ENCODE measurements around the gene PAPPA. TPM values are rescaled to one million over a fixed set of nuclear protein-coding genes. Genes with fewer than 3 reads are reported as not detected.

Gene PAPPA
- polyA plus RNA-seq, 1 experiment, result 39.9 TPM

GRCh38 chr9:116274293-116274692 is 120.7 kb downstream of the PAPPA start:
- no peaks in the 10 kb centered on the region for H3K27me3 ChIP-seq (ENCODE audit: control insufficient read depth, insufficient read depth, low read length)
- POLR2A ChIA-PET, result no interaction called here
- no peak overlapping the region for H3K4me3 ChIP-seq (ENCODE audit: low read depth, low read length)
- TF ChIP-seq CTCF (IDR thresholded peaks at IDR 0.05; ENCODE audit: insufficient read depth, low read depth, low read length), result no peak
- H3K36me3 ChIP-seq (ENCODE audit: control insufficient read depth, insufficient read depth, low read length), result peaks cover 9% of the 10 kb centered on the region
- no peak for DNase-seq (ENCODE audit: low read depth)
- CTCF ChIA-PET, result no interaction called here

GRCh38 chr9:116275418-116276195 is 122.0 kb downstream of the PAPPA start:
- no peak for DNase-seq (ENCODE audit: low read depth)
- no peak for TF ChIP-seq CTCF (IDR thresholded peaks at IDR 0.05; ENCODE audit: insufficient read depth, low read depth, low read length)
- peaks cover 8% of the 10 kb centered on the region for H3K36me3 ChIP-seq (ENCODE audit: control insufficient read depth, insufficient read depth, low read length)
- H3K4me3 ChIP-seq (ENCODE audit: low read depth, low read length), result no peak overlapping the region
- no peaks in the 10 kb centered on the region for H3K27me3 ChIP-seq (ENCODE audit: control insufficient read depth, insufficient read depth, low read length)
- ChIA-PET CTCF (no interaction called here), POLR2A (no interaction called here)

GRCh38 chr9:116276196-116276493 is 122.6 kb downstream of the PAPPA start:
- Histone ChIP-seq H3K27me3 (ENCODE audit: control insufficient read depth, insufficient read depth, low read length) (no peaks in the 10 kb centered on the region), H3K36me3 (ENCODE audit: control insufficient read depth, insufficient read depth, low read length) (peaks cover 6% of the 10 kb centered on the region), H3K4me3 (ENCODE audit: low read depth, low read length) (no peak overlapping the region)
- ChIA-PET POLR2A (interaction anchor here (0.6 kb wide), 1 partner anchor 1802 kb away, joined by 3 read pairs; no protein-coding TSS in a partner anchor), CTCF (no interaction called here)
- no peak for TF ChIP-seq CTCF (IDR thresholded peaks at IDR 0.05; ENCODE audit: insufficient read depth, low read depth, low read length)
- no peak for DNase-seq (ENCODE audit: low read depth)

- no peak for DNase-seq (ENCODE audit: low read depth)
- ChIA-PET POLR2A (interaction anchor here (0.6 kb wide), 1 partner anchor 1802 kb away, joined by 3 read pairs; no protein-coding TSS in a partner anchor), CTCF (no interaction called here)
- no peaks in the 10 kb centered on the region for H3K27me3 ChIP-seq (ENCODE audit: control insufficient read depth, insufficient read depth, low read length)
- H3K36me3 ChIP-seq (ENCODE audit: control insufficient read depth, insufficient read depth, low read length), result peaks cover 7% of the 10 kb centered on the region
- no peak for TF ChIP-seq CTCF (IDR thresholded peaks at IDR 0.05; ENCODE audit: insufficient read depth, low read depth, low read length)
- no peak overlapping the region for H3K4me3 ChIP-seq (ENCODE audit: low read depth, low read length)
These were observed 123.1 kb downstream of the PAPPA start for GRCh38 chr9:116276651-116277121.

- CTCF ChIA-PET, result no interaction called here
- no peak for DNase-seq (ENCODE audit: low read depth)
- POLR2A ChIA-PET, result no interaction called here
- peaks cover 5% of the 10 kb centered on the region for H3K36me3 ChIP-seq (ENCODE audit: control insufficient read depth, insufficient read depth, low read length)
- no peak for TF ChIP-seq CTCF (IDR thresholded peaks at IDR 0.05; ENCODE audit: insufficient read depth, low read depth, low read length)
- H3K27me3 ChIP-seq (ENCODE audit: control insufficient read depth, insufficient read depth, low read length), result no peaks in the 10 kb centered on the region
- no peak overlapping the region for H3K4me3 ChIP-seq (ENCODE audit: low read depth, low read length)
These were observed 124.7 kb downstream of the PAPPA start for GRCh38 chr9:116278326-116278725.

All from BJ (cell line).